IMR-90 (cell line): ENCODE data around the gene PANX1. TPM values are rescaled to one million over a fixed set of nuclear protein-coding genes. Genes with fewer than 3 reads are reported as not detected.

Experiments
- ATAC-seq: fragments of 200-7000 bp; cut with Tn5 transposase; 2 replicates; pipeline ENCODE4 v1.9.1; 2020; ENCODE audit warnings: low read depth, mild to moderate bottlenecking, moderate library complexity
- BruUV-seq: library from RNA; stranded (reverse); fragments of 400-500 nt; replicated peaks from 2 replicates; lab custom pipeline; 2021; lab: Mats Ljungman, UMichigan
- CTCF ChIA-PET: fragments of 300-600 bp; formaldehyde crosslinking; extraction: SDS; loops from one replicate; lab custom pipeline; 2021; ENCODE audit warnings: antibody characterized with exemption; lab: Yijun Ruan, JAX
- POLR2A ChIA-PET: fragments of 300-600 bp; sonication (Branson Sonifier 250); formaldehyde crosslinking; loops from one replicate; lab custom pipeline; 2022; ENCODE audit warnings: antibody characterized with exemption; ENCODE audit not compliant: unreplicated experiment; lab: Charles Lee
- DNase-seq: peaks from one replicate; pipeline ENCODE4 v3.0.0; 2013
- H2AFZ ChIP-seq: replicated peaks from 2 replicates; pipeline ENCODE3; 2013; ENCODE audit warnings: low read length, mild to moderate bottlenecking; ENCODE audit not compliant: poor library complexity
- H2AK5ac ChIP-seq: 2 replicates; pipeline ENCODE4 v1.6.1; 2013; ENCODE audit warnings: low read depth, low read length, inconsistent platforms
- H2AK9ac ChIP-seq: replicated peaks from 2 replicates; pipeline ENCODE3; 2013; ENCODE audit warnings: mild to moderate bottlenecking, low read depth, low read length, moderate library complexity; ENCODE audit not compliant: poor library complexity
- H2BK120ac ChIP-seq: 2 replicates; pipeline ENCODE4 v1.6.1; 2013; ENCODE audit warnings: low read depth, low read length, inconsistent platforms
- H2BK15ac ChIP-seq: 3 replicates; pipeline ENCODE4 v1.6.1; 2013; ENCODE audit warnings: low read depth, low read length, inconsistent platforms
- H2BK20ac ChIP-seq: 2 replicates; pipeline ENCODE4 v1.6.1; 2013; ENCODE audit warnings: low read depth, mild to moderate bottlenecking, inconsistent platforms, low read length, moderate library complexity
- H2BK5ac ChIP-seq: 2 replicates; pipeline ENCODE4 v1.6.1; 2013; ENCODE audit warnings: mild to moderate bottlenecking, low read depth, low read length, inconsistent platforms; ENCODE audit not compliant: poor library complexity, severe bottlenecking
- H3K14ac ChIP-seq: replicated peaks from 2 replicates; pipeline ENCODE4 v1.6.1; 2013; ENCODE audit warnings: low read depth, low read length, inconsistent platforms
- H3K18ac ChIP-seq: 2 replicates; pipeline ENCODE4 v1.6.1; 2013; ENCODE audit warnings: low read depth, low read length, control low read depth
- H3K23ac ChIP-seq: 2 replicates; pipeline ENCODE4 v1.6.1; 2013; ENCODE audit warnings: low read depth, low read length, inconsistent platforms
- H3K27ac ChIP-seq: 2 replicates; pipeline ENCODE4 v1.5.1; 2013; ENCODE audit warnings: mild to moderate bottlenecking, control low read depth, low read length; ENCODE audit not compliant: insufficient read depth
- H3K27me3 ChIP-seq: 2 replicates; pipeline ENCODE4 v1.6.1; 2013; ENCODE audit warnings: low read length; ENCODE audit not compliant: control insufficient read depth, insufficient read depth
- H3K36me3 ChIP-seq: 2 replicates; pipeline ENCODE4 v1.6.1; 2013; ENCODE audit warnings: low read length, mixed read lengths; ENCODE audit not compliant: control insufficient read depth, insufficient read depth
- H3K4ac ChIP-seq: 2 replicates; pipeline ENCODE4 v1.6.1; 2013; ENCODE audit warnings: low read depth, low read length, inconsistent platforms
- H3K4me1 ChIP-seq: 2 replicates; pipeline ENCODE4 v1.6.1; 2013; ENCODE audit warnings: low read length, mixed read lengths; ENCODE audit not compliant: control insufficient read depth, insufficient read depth
- H3K4me2 ChIP-seq: 2 replicates; pipeline ENCODE4 v1.6.1; 2013; ENCODE audit warnings: low read depth, mild to moderate bottlenecking, control low read depth, low read length, moderate library complexity
- H3K4me3 ChIP-seq: 2 replicates; pipeline ENCODE4 v1.5.1; 2013; ENCODE audit warnings: low read depth, mild to moderate bottlenecking, control low read depth, low read length, moderate library complexity; ENCODE audit not compliant: insufficient read depth
- H3K56ac ChIP-seq: 2 replicates; pipeline ENCODE4 v1.6.1; 2013; ENCODE audit warnings: low read length, inconsistent platforms; ENCODE audit not compliant: insufficient read depth; ENCODE audit errors: extremely low read depth
- H3K79me1 ChIP-seq, 2 experiments: 2 replicates each; pipeline ENCODE4 v1.6.1; 2013; ENCODE audit warnings: low read length in 2 of 2, inconsistent platforms in 1 of 2, low read depth in 1 of 2
- H3K9ac ChIP-seq: 2 replicates; pipeline ENCODE4 v1.6.1; 2013; ENCODE audit warnings: low read depth, low read length, control low read depth
- H3K9me1 ChIP-seq: 2 replicates; pipeline ENCODE4 v1.6.1; 2013; ENCODE audit warnings: low read length, inconsistent platforms; ENCODE audit not compliant: insufficient read depth
- H3K9me3 ChIP-seq: 2 replicates; pipeline ENCODE4 v1.6.1; 2013; ENCODE audit warnings: low read length; ENCODE audit not compliant: control insufficient read depth, insufficient read depth
- H4K20me1 ChIP-seq: 2 replicates; pipeline ENCODE4 v1.6.1; 2013; ENCODE audit warnings: low read length, inconsistent platforms; ENCODE audit not compliant: insufficient read depth
- H4K5ac ChIP-seq: 2 replicates; pipeline ENCODE4 v1.6.1; 2013; ENCODE audit warnings: mild to moderate bottlenecking, low read depth, low read length, control low read depth
- H4K8ac ChIP-seq, 2 experiments: 2 replicates each; pipeline ENCODE4 v1.6.1; 2013; ENCODE audit warnings: low read depth in 2 of 2, low read length in 2 of 2, control low read depth in 1 of 2, inconsistent platforms in 1 of 2
- H4K91ac ChIP-seq: 2 replicates; pipeline ENCODE4 v1.6.1; 2013; ENCODE audit warnings: low read depth, low read length, inconsistent platforms; ENCODE audit not compliant: insufficient read depth
- CEBPB ChIP-seq: IDR thresholded peaks from 2 replicates; pipeline ENCODE4 v1.6.1; 2012; ENCODE audit warnings: low read depth, low read length, improper control_type of control experiment
- CHD1 ChIP-seq: IDR thresholded peaks from 2 replicates; pipeline ENCODE4 v1.6.1; 2012; ENCODE audit warnings: low read depth, low read length, improper control_type of control experiment
- CTCF ChIP-seq: conservative IDR thresholded peaks from 2 replicates; pipeline ENCODE4 v1.5.1; 2012; ENCODE audit warnings: mild to moderate bottlenecking, low read depth, low read length, improper control_type of control experiment
- ELK1 ChIP-seq: fragments of 150-350 bp; IDR thresholded peaks from 2 replicates; pipeline ENCODE4 v1.6.1; 2016; ENCODE audit warnings: low read depth, mild to moderate bottlenecking, low read length, moderate library complexity, borderline replicate concordance
- FOS ChIP-seq: fragments of 150-350 bp; IDR thresholded peaks from 2 replicates; pipeline ENCODE4 v1.6.1; 2016; ENCODE audit warnings: low read depth, low read length
- MAFK ChIP-seq: IDR thresholded peaks from 2 replicates; pipeline ENCODE4 v1.6.1; 2012; ENCODE audit warnings: low read depth, low read length, improper control_type of control experiment
- MAZ ChIP-seq: IDR thresholded peaks from 2 replicates; pipeline ENCODE4 v1.6.1; 2012; ENCODE audit warnings: low read depth, mild to moderate bottlenecking, low read length, improper control_type of control experiment, moderate library complexity, borderline replicate concordance
- NFE2L2 ChIP-seq: fragments of 150-350 bp; IDR thresholded peaks from 2 replicates; pipeline ENCODE4 v1.6.1; 2016; ENCODE audit warnings: low read depth, mild to moderate bottlenecking, low read length
- POLR2A ChIP-seq: IDR thresholded peaks from 2 replicates; pipeline ENCODE4 v1.6.1; 2012; ENCODE audit warnings: mild to moderate bottlenecking, low read depth, low read length
- RAD21 ChIP-seq: IDR thresholded peaks from 2 replicates; pipeline ENCODE4 v1.6.1; 2012; ENCODE audit warnings: low read length, improper control_type of control experiment
- RFX5 ChIP-seq: IDR thresholded peaks from 2 replicates; pipeline ENCODE4 v1.8.0; 2012; ENCODE audit warnings: low read depth, mild to moderate bottlenecking, low read length, moderate library complexity
- SMC3 ChIP-seq: fragments of 150-350 bp; IDR thresholded peaks from 2 replicates; pipeline ENCODE4 v1.6.1; 2016; ENCODE audit warnings: low read depth, mild to moderate bottlenecking, antibody characterized with exemption, low read length, moderate library complexity
- USF2 ChIP-seq: fragments of 150-350 bp; IDR thresholded peaks from 2 replicates; pipeline ENCODE4 v1.6.1; 2017; ENCODE audit warnings: mild to moderate bottlenecking, antibody characterized with exemption, low read length, low read depth
- WGBS, 2 experiments: methylation state at CpG; one replicate each; pipeline versions ENCODE4 v1.1.5 to v1.1.7; 2013; ENCODE audit warnings: missing lambda C conversion rate in 2 of 2; ENCODE audit not compliant: insufficient read length in 1 of 2; ENCODE audit errors: extremely low coverage in 2 of 2; 5-methylcytosine and 5-hydroxymethylcytosine counted together
- dilution Hi-C: fragments of 300-500 bp; cut with HindIII; formaldehyde crosslinking; loops from one replicate; pipeline ENCODE4 v1.14.3; 2018; ENCODE audit warnings: low sequenced_read_pairs; ENCODE audit not compliant: unreplicated experiment
- in situ Hi-C: fragments of 300-500 bp; cut with MboI; formaldehyde crosslinking; loops from 3 replicates; pipeline ENCODE4 v1.14.3; 2019; ENCODE audit warnings: low sequenced_read_pairs, inconsistent platforms, mixed read lengths
- intact Hi-C: fragments of 100-400 bp; cut with micrococcal nuclease; formaldehyde crosslinking; loops from 2 replicates; pipeline ENCODE4 v1.10.0; 2022
- polyA plus RNA-seq, 3 experiments: library from polyadenylated mRNA; depleted of rRNA; stranded (reverse); fragments of >200 nt; gene quantifications; 2 replicates each; pipeline ENCODE4 v1.2.3, GENCODE V29; 2012; ENCODE audit warnings: low replicate concordance in 1 of 3
- total RNA-seq: library from RNA; depleted of rRNA; stranded (reverse); fragments of >200 nt; gene quantifications from 2 replicates; pipeline ENCODE4 v1.2.3, GENCODE V29; 2012

The PANX1 gene
- total and polyA plus RNA-seq, 2 of the 4 experiments (the other 2 are of a cell fraction) = 29.8 to 70.8 TPM

- TF ChIP-seq CEBPB (no peak), USF2 (no peak)
Measured at GRCh38 chr11:94183886-94184264, 55.2 kb downstream of the PANX1 start (continued).

GRCh38 chr11:94184362-94184761, 55.7 kb downstream of the PANX1 start:
- H3K18ac ChIP-seq = no peak overlapping the region
- intact Hi-C loops = loop anchor here (5.0 kb wide), 1 partner anchor 277 kb away; no protein-coding TSS in a partner anchor
- peaks cover 3% of the 10 kb centered on the region for H4K20me1 ChIP-seq
- no peak overlapping the region for H2AFZ ChIP-seq
- H3K4me2 ChIP-seq = no peak overlapping the region
- H2BK20ac ChIP-seq = no peak overlapping the region
- H2BK5ac ChIP-seq = no peak overlapping the region
- peaks cover 26% of the 10 kb centered on the region for H3K4me1 ChIP-seq
- H2BK15ac ChIP-seq = no peak overlapping the region
- no peak overlapping the region for H3K27ac ChIP-seq
- H3K9me1 ChIP-seq = peaks cover 24% of the 10 kb centered on the region
- no peaks in the 10 kb centered on the region for H3K9me3 ChIP-seq
- H2AK5ac ChIP-seq = no peak overlapping the region
- H3K4ac ChIP-seq = peak overlapping the region; percentile 34; the same call in 1 of the 2 replicates
- in situ Hi-C loops = no loop called here
- H3K23ac ChIP-seq = no peak overlapping the region
- DNase-seq = no peak
- ATAC-seq = no peak
- no TSS peak for BruUV-seq
- POLR2A ChIA-PET = no interaction called here
- peaks cover 20% of the 10 kb centered on the region for H3K36me3 ChIP-seq
- H2AK9ac ChIP-seq = no peak overlapping the region
- no CpG with 5 or more reads among the region's 1 CpG for WGBS, 2 experiments
- dilution Hi-C loops = no loop called here
- no peak overlapping the region for H4K91ac ChIP-seq
- CTCF ChIA-PET = interaction anchor here (0.6 to 3.5 kb wide), 5 partner anchors 9 to 289 kb away, joined by 3 to 17 read pairs (median 9); no protein-coding TSS in a partner anchor
- no peak overlapping the region for H3K56ac ChIP-seq
- no peak overlapping the region for H3K14ac ChIP-seq
- no peak overlapping the region for H3K9ac ChIP-seq
- H3K4me3 ChIP-seq = no peak overlapping the region
- H3K79me1 ChIP-seq = peaks cover 15 to 55% of the 10 kb centered on the region in 2 experiments
- H2BK120ac ChIP-seq = no peak overlapping the region
- H3K27me3 ChIP-seq = no peaks in the 10 kb centered on the region
- no peak overlapping the region for H4K5ac ChIP-seq
- H4K8ac ChIP-seq = no peak overlapping the region
- no peak for TF ChIP-seq MAZ
- TF ChIP-seq CEBPB = no peak
- no peak for TF ChIP-seq RFX5
- no peak for TF ChIP-seq MAFK
- TF ChIP-seq RAD21 = no peak
- no peak for TF ChIP-seq POLR2A
- no peak for TF ChIP-seq CHD1
- no peak for TF ChIP-seq ELK1
- no peak for TF ChIP-seq CTCF
- no peak for TF ChIP-seq FOS
- no peak for TF ChIP-seq NFE2L2
- TF ChIP-seq USF2 = no peak
- TF ChIP-seq SMC3 = no peak
